Muscle layer of colon (tissue), 2 donors: ENCODE results near the gene PSMB8.
A peak's percentile ranks its signal among the peaks of the same experiment; 100 is the strongest.

Source experiments
- H3K27ac ChIP-seq: one replicate; pipeline ENCODE4 v1.7.0; 2013; ENCODE audit warnings: low read depth, mild to moderate bottlenecking, low read length, moderate library complexity
- H3K27me3 ChIP-seq, 2 donors: one replicate each; pipeline ENCODE4 v1.7.0; 2013; ENCODE audit warnings: low read length in 2 of 2, mild to moderate bottlenecking in 2 of 2; ENCODE audit not compliant: insufficient read depth in 2 of 2, control insufficient read depth in 1 of 2
- H3K36me3 ChIP-seq: one replicate; pipeline ENCODE4 v1.7.0; 2013; ENCODE audit warnings: mild to moderate bottlenecking, low read length; ENCODE audit not compliant: insufficient read depth
- H3K4me1 ChIP-seq: one replicate; pipeline ENCODE4 v1.7.0; 2013; ENCODE audit warnings: mild to moderate bottlenecking, low read length; ENCODE audit not compliant: insufficient read depth
- H3K4me3 ChIP-seq, 2 donors: one replicate each; pipeline ENCODE4 v1.7.0; 2013; ENCODE audit warnings: low read length in 2 of 2, low read depth in 1 of 2, mild to moderate bottlenecking in 1 of 2, moderate library complexity in 1 of 2
- H3K9ac ChIP-seq: one replicate; pipeline ENCODE4 v1.7.0; 2013; ENCODE audit warnings: low read length
- H3K9me3 ChIP-seq: one replicate; pipeline ENCODE4 v1.7.0; 2013; ENCODE audit warnings: mild to moderate bottlenecking, low read length
- donor health status: abdominal sarcoma.
- donor health status: Adenocarcinoma of cecum.

Gene PSMB8

GRCh38 chr6:32854376-32855178 is 10.7 kb upstream of the PSMB8 start:
- Histone ChIP-seq H3K4me3 (peak overlapping the region; percentile 83 to 97), H3K9ac (peak overlapping the region; percentile 95), H3K4me1 (peaks cover 31% of the 10 kb centered on the region), H3K27me3 (no peaks in the 10 kb centered on the region), H3K27ac (peak overlapping the region; percentile 99), H3K36me3 (peaks cover 45% of the 10 kb centered on the region), H3K9me3 (no peaks in the 10 kb centered on the region)

DNA sequence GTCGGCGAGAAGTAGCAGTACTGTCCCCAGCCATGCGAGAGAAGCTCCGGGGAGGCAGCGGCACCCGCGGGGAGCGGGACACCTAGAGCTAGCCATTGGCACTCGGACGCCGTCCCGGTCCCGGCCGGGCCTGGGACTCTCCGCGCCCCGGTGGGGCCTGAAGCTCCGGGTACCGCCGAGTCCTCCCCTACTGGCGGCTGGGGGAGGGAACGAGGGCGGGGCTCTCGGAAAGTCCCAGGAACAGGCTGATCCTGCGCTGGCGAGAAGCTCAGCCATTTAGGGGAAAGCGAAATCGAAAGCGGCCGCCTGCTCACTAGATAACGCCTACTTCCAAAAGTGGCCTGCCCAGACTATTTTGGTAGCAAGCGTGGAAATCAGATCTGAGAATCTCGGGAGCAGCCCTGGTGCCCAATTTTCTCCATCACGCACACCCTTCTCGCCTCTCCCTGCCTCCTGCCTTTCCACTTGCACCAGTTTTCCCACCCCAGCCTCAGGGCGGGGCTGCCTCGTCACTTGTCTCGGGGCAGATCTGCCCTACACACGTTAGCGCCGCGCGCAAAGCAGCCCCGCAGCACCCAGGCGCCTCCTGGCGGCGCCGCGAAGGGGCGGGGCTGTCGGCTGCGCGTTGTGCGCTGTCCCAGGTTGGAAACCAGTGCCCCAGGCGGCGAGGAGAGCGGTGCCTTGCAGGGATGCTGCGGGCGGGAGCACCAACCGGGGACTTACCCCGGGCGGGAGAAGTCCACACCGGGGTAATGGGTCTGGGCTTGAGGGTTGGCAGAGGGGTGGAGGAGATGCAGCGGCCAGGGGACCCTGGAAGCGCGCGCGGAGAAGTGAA is 9.9 kb upstream of the PSMB8 start, which contains the start of the genes PSMB9 and TAP1:
PSMB9 (plus strand) TSS at position 652 of the 835 bp plus-strand sequence; CDS start at position 690, 38 bp downstream.
TAP1 (minus strand) TSS at position 164 of the 835 bp plus-strand sequence; CDS start at position 96, 68 bp downstream.
- peak within 1 kb of the TSS; percentile 83 to 97 for H3K4me3 ChIP-seq
- peak within 1 kb of the TSS; percentile 99 for H3K27ac ChIP-seq
- H3K36me3 ChIP-seq = peaks cover 41% of the 10 kb centered on the region
- H3K9me3 ChIP-seq = no peaks in the 10 kb centered on the region
- peak within 1 kb of the TSS; percentile 95 for H3K9ac ChIP-seq
- peaks cover 31% of the 10 kb centered on the region for H3K4me1 ChIP-seq
- H3K27me3 ChIP-seq = no peaks in the 10 kb centered on the region

DNA sequence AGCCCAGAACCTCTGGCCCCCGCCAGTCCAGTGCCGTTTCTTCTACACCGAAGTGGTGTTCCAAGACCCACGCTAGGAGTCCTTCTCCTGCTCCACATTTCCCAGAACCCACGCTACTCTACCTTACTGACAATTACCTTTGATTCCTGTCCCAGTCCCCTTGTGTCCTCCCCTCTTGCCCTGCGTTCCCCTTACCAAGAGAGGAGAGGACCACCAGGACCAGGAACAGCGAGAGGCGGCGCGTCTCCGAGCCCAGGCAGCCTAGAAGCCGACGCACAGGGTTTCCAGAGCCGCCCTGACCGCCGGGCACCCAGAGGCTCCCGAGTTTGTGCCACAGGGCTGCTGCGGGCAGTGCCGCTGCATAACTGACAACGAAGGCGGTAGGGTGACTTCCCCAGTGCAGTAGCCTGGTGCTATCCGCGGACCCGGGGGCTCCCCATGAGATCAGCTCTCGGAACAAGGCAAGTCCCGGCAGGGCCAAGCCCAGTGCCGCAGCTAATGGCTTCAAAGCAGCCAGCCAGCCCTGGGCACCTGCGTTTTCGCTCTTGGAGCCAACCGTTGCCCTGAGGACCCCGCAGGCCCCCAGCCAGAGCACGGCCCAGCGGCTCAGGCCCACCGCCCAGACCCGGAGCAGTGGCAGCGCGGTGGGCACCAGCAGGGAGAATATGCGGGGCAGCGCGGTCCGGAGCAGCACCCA is 9.1 kb upstream of the PSMB8 start:
- H3K27me3 ChIP-seq = no peaks in the 10 kb centered on the region
- H3K36me3 ChIP-seq = peaks cover 41% of the 10 kb centered on the region

GRCh38 chr6:32852018-32852843 is 8.4 kb upstream of the PSMB8 start:
- Histone ChIP-seq H3K9ac (peak overlapping the region; percentile 95), H3K27me3 (no peaks in the 10 kb centered on the region), H3K9me3 (no peaks in the 10 kb centered on the region), H3K4me1 (peaks cover 31% of the 10 kb centered on the region), H3K27ac (peak overlapping the region; percentile 99), H3K36me3 (peaks cover 41% of the 10 kb centered on the region), H3K4me3 (peak overlapping the region; percentile 83 to 97)

More for the DNA sequence above, 9.1 kb upstream of the PSMB8 start:
- Histone ChIP-seq H3K9ac (peak overlapping the region; percentile 95), H3K9me3 (no peaks in the 10 kb centered on the region), H3K27ac (peak overlapping the region; percentile 99), H3K4me3 (peak overlapping the region; percentile 83 to 97), H3K4me1 (peaks cover 31% of the 10 kb centered on the region)

GRCh38 chr6:32851025-32851424 is 7.2 kb upstream of the PSMB8 start:
- Histone ChIP-seq H3K27me3 (no peaks in the 10 kb centered on the region), H3K4me1 (peaks cover 31% of the 10 kb centered on the region), H3K9ac (no peak overlapping the region), H3K36me3 (peaks cover 51% of the 10 kb centered on the region), H3K9me3 (no peaks in the 10 kb centered on the region), H3K27ac (no peak overlapping the region), H3K4me3 (no peak overlapping the region)

GRCh38 chr6:32849126-32849525 is 5.3 kb upstream of the PSMB8 start:
- peaks cover 60% of the 10 kb centered on the region for H3K36me3 ChIP-seq
- H3K4me1 ChIP-seq = peaks cover 29% of the 10 kb centered on the region
- H3K9me3 ChIP-seq = no peaks in the 10 kb centered on the region
- no peak overlapping the region for H3K27ac ChIP-seq
- no peak overlapping the region for H3K4me3 ChIP-seq
- no peaks in the 10 kb centered on the region for H3K27me3 ChIP-seq
- H3K9ac ChIP-seq = no peak overlapping the region

GRCh38 chr6:32847795-32848194 is 3.9 kb upstream of the PSMB8 start:
- H3K36me3 ChIP-seq = peaks cover 60% of the 10 kb centered on the region
- no peaks in the 10 kb centered on the region for H3K27me3 ChIP-seq
- no peaks in the 10 kb centered on the region for H3K9me3 ChIP-seq
- no peak overlapping the region for H3K27ac ChIP-seq
- H3K4me3 ChIP-seq = no peak overlapping the region
- H3K4me1 ChIP-seq = peaks cover 31% of the 10 kb centered on the region
- no peak overlapping the region for H3K9ac ChIP-seq

DNA sequence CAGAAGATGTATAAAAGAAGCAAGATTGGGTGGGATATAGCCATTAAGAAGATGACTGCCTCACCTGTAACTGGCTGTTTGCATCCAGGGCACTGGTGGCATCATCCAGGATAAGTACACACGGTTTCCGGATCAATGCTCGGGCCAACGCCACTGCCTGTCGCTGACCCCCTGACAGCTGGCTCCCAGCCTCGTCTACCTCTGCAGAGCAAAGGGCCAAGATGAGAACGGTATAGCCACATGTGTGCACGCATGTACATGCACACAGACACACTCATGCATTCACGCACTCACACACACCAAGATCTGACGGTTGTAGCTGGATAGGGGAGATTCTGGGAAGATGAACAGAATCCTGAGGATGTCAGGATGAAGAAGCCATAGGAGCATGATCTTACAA is 3.2 kb upstream of the PSMB8 start:
- no peak overlapping the region for H3K4me3 ChIP-seq
- H3K36me3 ChIP-seq = peaks cover 67% of the 10 kb centered on the region
- H3K4me1 ChIP-seq = peaks cover 34% of the 10 kb centered on the region
- H3K9me3 ChIP-seq = no peaks in the 10 kb centered on the region
- H3K27me3 ChIP-seq = no peaks in the 10 kb centered on the region
- no peak overlapping the region for H3K27ac ChIP-seq
- no peak overlapping the region for H3K9ac ChIP-seq

- Histone ChIP-seq H3K9me3 (no peaks in the 10 kb centered on the region), H3K4me3 (peak overlapping the region in 1 of 2 donors; percentile 96), H3K4me1 (peaks cover 23% of the 10 kb centered on the region), H3K9ac (no peak overlapping the region), H3K27me3 (no peaks in the 10 kb centered on the region), H3K27ac (no peak overlapping the region), H3K36me3 (peaks cover 70% of the 10 kb centered on the region)
Measured at GRCh38 chr6:32845384-32845884, 1.6 kb upstream of the PSMB8 start.

DNA sequence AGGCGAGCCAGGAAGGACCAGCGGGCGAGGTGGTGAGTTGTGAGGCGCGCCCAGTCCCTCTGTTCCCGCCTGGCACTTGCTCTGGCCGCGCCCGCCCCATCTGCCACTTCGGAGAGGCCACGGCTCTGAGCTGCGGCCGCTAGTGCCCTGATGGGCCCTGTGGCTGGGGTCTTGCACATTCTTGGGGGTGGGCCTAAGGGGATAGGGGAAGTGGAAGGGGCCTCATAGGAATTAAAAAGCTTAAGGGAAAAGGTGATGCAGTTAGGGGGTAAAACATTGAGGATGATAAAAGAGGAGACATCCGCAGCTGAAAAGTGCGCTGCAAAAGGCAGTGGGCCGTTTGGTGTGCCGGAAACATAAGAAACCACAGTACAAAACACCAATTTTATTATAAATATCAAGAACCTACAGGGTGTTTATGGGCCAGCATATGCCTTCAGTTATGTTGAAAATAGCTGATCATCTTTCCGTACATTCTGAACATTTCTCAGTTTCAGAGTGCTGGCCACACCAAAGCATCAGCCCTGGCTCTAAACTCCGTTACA is 1.1 kb upstream of the PSMB8 start:
- no peaks in the 10 kb centered on the region for H3K27me3 ChIP-seq
- peaks cover 65% of the 10 kb centered on the region for H3K36me3 ChIP-seq
- no peaks in the 10 kb centered on the region for H3K9me3 ChIP-seq
- H3K4me1 ChIP-seq = peaks cover 23% of the 10 kb centered on the region
- peak overlapping the region; percentile 83 to 96 for H3K4me3 ChIP-seq
- no peak overlapping the region for H3K9ac ChIP-seq
- peak overlapping the region; percentile 98 for H3K27ac ChIP-seq
